A549 (cell line): ENCODE results near the gene TOM1L2. TPM values are rescaled to one million over a fixed set of nuclear protein-coding genes. Genes with fewer than 3 reads are reported as not detected.

Experiments
- ATAC-seq, 2 experiments: fragments of 200-7000 bp in 1 of 2; fragments of >200 bp in 1 of 2; cut with Nextera tagmentation in 1 of 2; cut with Tn5 transposase in 1 of 2; 3 replicates each; pipeline versions ENCODE4 v1.8.0 to v1.9.1; 2018 to 2020; ENCODE audit warnings: mild to moderate bottlenecking in 1 of 2, moderate library complexity in 1 of 2
- CTCF ChIA-PET: fragments of 300-600 bp; sonication (Branson Sonifier 250); formaldehyde crosslinking; extraction: SDS; loops from one replicate; lab custom pipeline; 2021; ENCODE audit warnings: antibody characterized with exemption, inconsistent platforms; lab: Yijun Ruan, JAX
- POLR2A ChIA-PET: fragments of 350-600 bp; formaldehyde crosslinking; extraction: SDS; loops from one replicate; lab custom pipeline; 2021; ENCODE audit warnings: antibody characterized with exemption, inconsistent platforms; lab: Yijun Ruan, JAX
- DNase-seq, 2 experiments: peaks; one replicate each; pipeline versions ENCODE4 v3.0.0 to v3.0.0-alpha.2; 2011 to 2016; ENCODE audit warnings: low read depth in 1 of 2, low spot score in 1 of 2
- FAIRE-seq: peaks from 2 replicates; lab custom pipeline; 2011; peaks lifted over from hg19 to GRCh38; lab: Jason Lieb, UNC
- H3K27ac ChIP-seq, 2 experiments: fragments of >200 bp; sonication (Bioruptor Twin); formaldehyde crosslinking; 3 replicates each; pipeline ENCODE4 v1.5.1; 2016 to 2017
- H3K4me1 ChIP-seq: fragments of >200 bp; sonication (Bioruptor Twin); formaldehyde crosslinking; 3 replicates; pipeline ENCODE4 v1.6.1; 2016
- H3K4me2 ChIP-seq: fragments of >200 bp; sonication (Bioruptor Twin); formaldehyde crosslinking; 3 replicates; pipeline ENCODE4 v1.6.1; 2016
- H3K4me3 ChIP-seq: fragments of >200 bp; sonication (Bioruptor Twin); formaldehyde crosslinking; 3 replicates; pipeline ENCODE4 v1.5.1; 2016
- H3K9me3 ChIP-seq: fragments of >200 bp; sonication (Bioruptor Twin); formaldehyde crosslinking; 3 replicates; pipeline ENCODE4 v1.6.1; 2016
- BHLHE40 ChIP-seq: IDR thresholded peaks from 2 replicates; pipeline ENCODE4 v1.6.1; 2012; ENCODE audit warnings: low read depth, low read length, inconsistent platforms
- CEBPB ChIP-seq, 2 experiments: fragments of >200 bp in 1 of 2; sonication (Bioruptor Twin) in 1 of 2; formaldehyde crosslinking in 1 of 2; IDR thresholded peaks; 2 replicates each; pipeline ENCODE4 v1.6.1; 2012 to 2016
- CHD2 ChIP-seq: fragments of 150-350 bp; IDR thresholded peaks from 2 replicates; pipeline ENCODE4 v1.6.1; 2014; ENCODE audit warnings: low read length; ENCODE audit not compliant: partially characterized antibody
- EHF ChIP-seq: fragments of 250-450 bp; sonication (Bioruptor Pico); IDR thresholded peaks from 2 replicates; pipeline ENCODE4 v1.5.0; 2020; ENCODE audit warnings: mild to moderate bottlenecking
- HDAC2 ChIP-seq: fragments of 200-600 bp; sonication (generic); IDR thresholded peaks from 2 replicates; pipeline ENCODE4 v1.6.1; 2016
- HOXA7 ChIP-seq: fragments of 250-450 bp; sonication (Bioruptor Pico); IDR thresholded peaks from 2 replicates; pipeline ENCODE4 v1.5.0; 2020; ENCODE audit warnings: mild to moderate bottlenecking, moderate library complexity
- KDM1A ChIP-seq: fragments of 200-600 bp; sonication (generic); IDR thresholded peaks from 2 replicates; pipeline ENCODE4 v1.6.1; 2016; ENCODE audit warnings: low read depth, mild to moderate bottlenecking
- KDM5A ChIP-seq: fragments of 200-600 bp; sonication (generic); IDR thresholded peaks from 2 replicates; pipeline ENCODE4 v1.6.1; 2016; ENCODE audit warnings: antibody characterized with exemption, mild to moderate bottlenecking
- MAZ ChIP-seq: fragments of 150-350 bp; IDR thresholded peaks from 2 replicates; pipeline ENCODE4 v1.6.1; 2014; ENCODE audit warnings: antibody characterized with exemption, low read depth, low read length, borderline replicate concordance
- NFE2L2 ChIP-seq: fragments of 150-350 bp; conservative IDR thresholded peaks from 2 replicates; pipeline ENCODE4 v1.6.1; 2014; ENCODE audit warnings: low read length
- NR3C1 ChIP-seq: fragments of >200 bp; sonication (Bioruptor Twin); formaldehyde crosslinking; IDR thresholded peaks from 3 replicates; pipeline ENCODE4 v1.6.1; 2017
- POLR2A ChIP-seq: IDR thresholded peaks from 2 replicates; pipeline ENCODE4 v1.6.1; 2012; ENCODE audit warnings: mild to moderate bottlenecking, low read length
- POLR2AphosphoS2 ChIP-seq: conservative IDR thresholded peaks from 2 replicates; pipeline ENCODE4 v1.6.1; 2012; ENCODE audit warnings: low read length, improper control_type of control experiment, inconsistent platforms
- RNF2 ChIP-seq: fragments of 200-600 bp; sonication (generic); IDR thresholded peaks from 2 replicates; pipeline ENCODE4 v1.6.1; 2016; ENCODE audit warnings: low read depth, mild to moderate bottlenecking, antibody characterized with exemption, moderate library complexity, borderline replicate concordance
- SREBF2 ChIP-seq: fragments of 450-650 bp; IDR thresholded peaks from 2 replicates; pipeline ENCODE4 v1.6.1; 2014; ENCODE audit warnings: mild to moderate bottlenecking, moderate library complexity
- TFCP2L1 ChIP-seq: fragments of 250-450 bp; sonication (Bioruptor Pico); IDR thresholded peaks from 2 replicates; pipeline ENCODE4 v1.5.0; 2021; ENCODE audit warnings: mild to moderate bottlenecking
- ZSCAN20 ChIP-seq: fragments of 250-450 bp; sonication (Bioruptor Pico); IDR thresholded peaks from 2 replicates; pipeline ENCODE4 v1.8.0; 2022; ENCODE audit warnings: mild to moderate bottlenecking, moderate library complexity
- WGBS: methylation state at CpG from one replicate; pipeline ENCODE4 v1.1.6; 2017; ENCODE audit errors: missing lambda C conversion rate; 5-methylcytosine and 5-hydroxymethylcytosine counted together
- polyA plus RNA-seq, 4 experiments: library from polyadenylated mRNA; depleted of rRNA in 3 of 4; stranded (reverse); fragments of >200 nt; fragmentation: RNase III in 1 of 4; extraction: RNeasy Plus Mini Kit Qiagen cat#74134 plus additional on column Dnase treatment in 1 of 4; gene quantifications; 2 replicates in 3 of 4; 3 replicates in 1 of 4; pipeline ENCODE4 v1.2.3, GENCODE V29; 2011 to 2017
- TF ChIP-seq, protein P1 (sequence below): IDR thresholded peaks from 2 replicates; pipeline ENCODE4 v1.6.1; 2012; ENCODE audit warnings: low read depth, borderline replicate concordance
- TF ChIP-seq, protein P2 (sequence below): fragments of 450-650 bp; IDR thresholded peaks from 2 replicates; pipeline ENCODE4 v1.6.1; 2014; ENCODE audit warnings: antibody characterized with exemption
- TF ChIP-seq, protein P3 (sequence below): fragments of 250-450 bp; sonication (Bioruptor Pico); IDR thresholded peaks from 2 replicates; pipeline ENCODE4 v1.5.0; 2021; ENCODE audit warnings: mild to moderate bottlenecking, moderate library complexity, borderline replicate concordance
- TF ChIP-seq, protein P4 (sequence below): fragments of 250-450 bp; sonication (Bioruptor Pico); IDR thresholded peaks from 2 replicates; pipeline ENCODE4 v1.5.0; 2020; ENCODE audit warnings: low read depth, mild to moderate bottlenecking, moderate library complexity
- TF ChIP-seq, protein P5 (sequence below): fragments of >200 bp; sonication (Bioruptor Twin); formaldehyde crosslinking; IDR thresholded peaks from 3 replicates; pipeline ENCODE4 v1.6.1; 2016
- TF ChIP-seq, protein P6 (sequence below): fragments of 200-600 bp; sonication (generic); IDR thresholded peaks from 2 replicates; pipeline ENCODE4 v1.6.1; 2016; ENCODE audit warnings: antibody characterized with exemption, mild to moderate bottlenecking, moderate library complexity

The TOM1L2 gene
- polyA plus RNA-seq, 2 of the 4 experiments (the other 2 are of a cell fraction): 19.2 to 24.7 TPM

DNA sequence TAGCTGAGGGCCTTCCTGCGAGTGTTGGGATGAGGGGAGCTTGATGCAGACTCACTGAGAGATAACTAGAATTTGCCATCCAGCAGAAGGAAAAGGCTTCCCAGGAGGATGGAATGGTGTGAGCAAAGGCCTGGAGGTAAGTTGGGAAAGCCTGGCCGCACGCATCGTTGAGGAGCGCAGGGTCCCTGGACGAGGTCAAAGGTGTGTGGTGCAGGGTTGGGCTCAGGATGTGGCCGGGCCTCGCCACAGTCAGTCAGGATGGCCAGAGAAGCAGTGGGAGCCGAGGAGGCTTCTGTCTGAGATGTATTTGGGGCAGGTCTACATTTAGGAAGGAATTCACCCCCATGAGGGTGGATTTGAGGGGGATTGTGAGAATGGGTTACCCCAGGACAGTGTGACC is 16.9 kb upstream of the TOM1L2 start (continued):
- TF ChIP-seq CHD2 (no peak), EHF (CRISPR knock-in tag) (no peak), KDM1A (no peak), POLR2A (no peak), CEBPB (IDR thresholded peaks at IDR 0.05) (no peak)
- TF ChIP-seq, protein P1, sequence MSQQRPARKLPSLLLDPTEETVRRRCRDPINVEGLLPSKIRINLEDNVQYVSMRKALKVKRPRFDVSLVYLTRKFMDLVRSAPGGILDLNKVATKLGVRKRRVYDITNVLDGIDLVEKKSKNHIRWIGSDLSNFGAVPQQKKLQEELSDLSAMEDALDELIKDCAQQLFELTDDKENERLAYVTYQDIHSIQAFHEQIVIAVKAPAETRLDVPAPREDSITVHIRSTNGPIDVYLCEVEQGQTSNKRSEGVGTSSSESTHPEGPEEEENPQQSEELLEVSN: no peak

DNA sequence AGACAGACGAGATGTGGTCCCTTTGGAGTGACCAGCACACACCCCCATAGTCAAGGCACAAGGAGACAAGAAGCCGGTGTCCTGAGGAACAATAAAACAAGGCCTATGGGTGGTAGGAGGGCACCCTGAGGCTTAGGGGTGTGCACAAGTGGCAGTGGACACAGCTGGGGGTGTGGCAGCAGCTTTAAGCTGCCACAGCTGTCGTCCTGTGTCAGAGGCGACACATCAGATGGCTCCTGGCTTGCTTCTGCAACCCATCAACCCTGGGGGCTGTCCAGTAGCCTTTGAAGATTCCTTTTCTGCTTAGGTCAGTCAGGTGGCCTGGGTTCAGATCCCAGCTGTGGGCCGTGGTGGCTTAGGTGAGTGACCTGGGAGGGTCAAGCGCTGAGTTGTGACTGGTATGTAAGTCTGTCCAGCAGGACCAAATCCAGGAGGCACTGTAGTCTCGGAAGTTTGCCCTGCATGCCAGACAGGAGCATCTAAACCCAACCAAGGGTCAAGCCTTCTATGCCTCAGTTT is 16.3 kb upstream of the TOM1L2 start:
- no peak overlapping the region for H3K4me3 ChIP-seq
- H3K9me3 ChIP-seq: no peaks in the 10 kb centered on the region
- DNase-seq (no peak), ATAC-seq (no peak), FAIRE-seq (no peak)
- ChIA-PET POLR2A (no interaction called here), CTCF (interaction anchor here (0.6 to 5.1 kb wide), 5 partner anchors 22 to 176 kb away, joined by 3 to 29 read pairs (median 5); no protein-coding TSS in a partner anchor)
- H3K27ac ChIP-seq: no peak overlapping the region
- H3K4me2 ChIP-seq: no peak overlapping the region
- TF ChIP-seq HDAC2: no peak
- TF ChIP-seq, protein P2, sequence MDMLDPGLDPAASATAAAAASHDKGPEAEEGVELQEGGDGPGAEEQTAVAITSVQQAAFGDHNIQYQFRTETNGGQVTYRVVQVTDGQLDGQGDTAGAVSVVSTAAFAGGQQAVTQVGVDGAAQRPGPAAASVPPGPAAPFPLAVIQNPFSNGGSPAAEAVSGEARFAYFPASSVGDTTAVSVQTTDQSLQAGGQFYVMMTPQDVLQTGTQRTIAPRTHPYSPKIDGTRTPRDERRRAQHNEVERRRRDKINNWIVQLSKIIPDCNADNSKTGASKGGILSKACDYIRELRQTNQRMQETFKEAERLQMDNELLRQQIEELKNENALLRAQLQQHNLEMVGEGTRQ: no peak
- TF ChIP-seq, protein P3, sequence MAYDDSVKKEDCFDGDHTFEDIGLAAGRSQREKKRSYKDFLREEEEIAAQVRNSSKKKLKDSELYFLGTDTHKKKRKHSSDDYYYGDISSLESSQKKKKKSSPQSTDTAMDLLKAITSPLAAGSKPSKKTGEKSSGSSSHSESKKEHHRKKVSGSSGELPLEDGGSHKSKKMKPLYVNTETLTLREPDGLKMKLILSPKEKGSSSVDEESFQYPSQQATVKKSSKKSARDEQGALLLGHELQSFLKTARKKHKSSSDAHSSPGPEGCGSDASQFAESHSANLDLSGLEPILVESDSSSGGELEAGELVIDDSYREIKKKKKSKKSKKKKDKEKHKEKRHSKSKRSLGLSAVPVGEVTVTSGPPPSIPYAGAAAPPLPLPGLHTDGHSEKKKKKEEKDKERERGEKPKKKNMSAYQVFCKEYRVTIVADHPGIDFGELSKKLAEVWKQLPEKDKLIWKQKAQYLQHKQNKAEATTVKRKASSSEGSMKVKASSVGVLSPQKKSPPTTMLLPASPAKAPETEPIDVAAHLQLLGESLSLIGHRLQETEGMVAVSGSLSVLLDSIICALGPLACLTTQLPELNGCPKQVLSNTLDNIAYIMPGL (CRISPR knock-in tag): no peak
- TF ChIP-seq RNF2: no peak
- TF ChIP-seq BHLHE40: no peak
- no peak for TF ChIP-seq SREBF2
- no peak for TF ChIP-seq KDM1A
- TF ChIP-seq, protein P4, sequence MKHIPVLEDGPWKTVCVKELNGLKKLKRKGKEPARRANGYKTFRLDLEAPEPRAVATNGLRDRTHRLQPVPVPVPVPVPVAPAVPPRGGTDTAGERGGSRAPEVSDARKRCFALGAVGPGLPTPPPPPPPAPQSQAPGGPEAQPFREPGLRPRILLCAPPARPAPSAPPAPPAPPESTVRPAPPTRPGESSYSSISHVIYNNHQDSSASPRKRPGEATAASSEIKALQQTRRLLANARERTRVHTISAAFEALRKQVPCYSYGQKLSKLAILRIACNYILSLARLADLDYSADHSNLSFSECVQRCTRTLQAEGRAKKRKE (CRISPR knock-in tag): no peak
- TF ChIP-seq, protein P5, sequence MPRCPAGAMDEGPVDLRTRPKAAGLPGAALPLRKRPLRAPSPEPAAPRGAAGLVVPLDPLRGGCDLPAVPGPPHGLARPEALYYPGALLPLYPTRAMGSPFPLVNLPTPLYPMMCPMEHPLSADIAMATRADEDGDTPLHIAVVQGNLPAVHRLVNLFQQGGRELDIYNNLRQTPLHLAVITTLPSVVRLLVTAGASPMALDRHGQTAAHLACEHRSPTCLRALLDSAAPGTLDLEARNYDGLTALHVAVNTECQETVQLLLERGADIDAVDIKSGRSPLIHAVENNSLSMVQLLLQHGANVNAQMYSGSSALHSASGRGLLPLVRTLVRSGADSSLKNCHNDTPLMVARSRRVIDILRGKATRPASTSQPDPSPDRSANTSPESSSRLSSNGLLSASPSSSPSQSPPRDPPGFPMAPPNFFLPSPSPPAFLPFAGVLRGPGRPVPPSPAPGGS: no peak
- TF ChIP-seq MAZ: no peak
- no peak for TF ChIP-seq NR3C1
- TF ChIP-seq TFCP2L1 (CRISPR knock-in tag): no peak
- no peak for TF ChIP-seq KDM5A
- no peak for TF ChIP-seq POLR2A
- TF ChIP-seq POLR2AphosphoS2: no peak
- TF ChIP-seq, protein P6, sequence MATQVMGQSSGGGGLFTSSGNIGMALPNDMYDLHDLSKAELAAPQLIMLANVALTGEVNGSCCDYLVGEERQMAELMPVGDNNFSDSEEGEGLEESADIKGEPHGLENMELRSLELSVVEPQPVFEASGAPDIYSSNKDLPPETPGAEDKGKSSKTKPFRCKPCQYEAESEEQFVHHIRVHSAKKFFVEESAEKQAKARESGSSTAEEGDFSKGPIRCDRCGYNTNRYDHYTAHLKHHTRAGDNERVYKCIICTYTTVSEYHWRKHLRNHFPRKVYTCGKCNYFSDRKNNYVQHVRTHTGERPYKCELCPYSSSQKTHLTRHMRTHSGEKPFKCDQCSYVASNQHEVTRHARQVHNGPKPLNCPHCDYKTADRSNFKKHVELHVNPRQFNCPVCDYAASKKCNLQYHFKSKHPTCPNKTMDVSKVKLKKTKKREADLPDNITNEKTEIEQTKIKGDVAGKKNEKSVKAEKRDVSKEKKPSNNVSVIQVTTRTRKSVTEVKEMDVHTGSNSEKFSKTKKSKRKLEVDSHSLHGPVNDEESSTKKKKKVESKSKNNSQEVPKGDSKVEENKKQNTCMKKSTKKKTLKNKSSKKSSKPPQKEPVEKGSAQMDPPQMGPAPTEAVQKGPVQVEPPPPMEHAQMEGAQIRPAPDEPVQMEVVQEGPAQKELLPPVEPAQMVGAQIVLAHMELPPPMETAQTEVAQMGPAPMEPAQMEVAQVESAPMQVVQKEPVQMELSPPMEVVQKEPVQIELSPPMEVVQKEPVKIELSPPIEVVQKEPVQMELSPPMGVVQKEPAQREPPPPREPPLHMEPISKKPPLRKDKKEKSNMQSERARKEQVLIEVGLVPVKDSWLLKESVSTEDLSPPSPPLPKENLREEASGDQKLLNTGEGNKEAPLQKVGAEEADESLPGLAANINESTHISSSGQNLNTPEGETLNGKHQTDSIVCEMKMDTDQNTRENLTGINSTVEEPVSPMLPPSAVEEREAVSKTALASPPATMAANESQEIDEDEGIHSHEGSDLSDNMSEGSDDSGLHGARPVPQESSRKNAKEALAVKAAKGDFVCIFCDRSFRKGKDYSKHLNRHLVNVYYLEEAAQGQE: no peak
- TF ChIP-seq HOXA7 (CRISPR knock-in tag): no peak
- no peak for TF ChIP-seq NFE2L2
- no peak for TF ChIP-seq ZSCAN20
- TF ChIP-seq, all 56 proteins: peak for 0
- WGBS: 91% methylated on average over 7 of the region's 7 CpGs
- H3K4me1 ChIP-seq: peaks cover 34% of the 10 kb centered on the region
